Mesendoderm (in vitro differentiated cells): Measurements from ENCODE around the gene SASH1.

ENCODE experiments used
- DNase-seq: peaks from one replicate; pipeline ENCODE4 v3.0.0; 2013
- H2AK5ac ChIP-seq: 2 replicates; pipeline ENCODE4 v1.6.1; 2013; ENCODE audit warnings: low read length, inconsistent platforms
- H2BK120ac ChIP-seq: 2 replicates; pipeline ENCODE4 v1.6.1; 2013; ENCODE audit warnings: low read depth, mild to moderate bottlenecking, low read length, moderate library complexity, mixed read lengths
- H2BK15ac ChIP-seq: replicated peaks from 2 replicates; pipeline ENCODE4 v1.6.1; 2013; ENCODE audit warnings: low read depth, mild to moderate bottlenecking, moderate library complexity
- H2BK5ac ChIP-seq: 2 replicates; pipeline ENCODE4 v1.6.1; 2013; ENCODE audit warnings: low read length, inconsistent platforms
- H3K18ac ChIP-seq: 2 replicates; pipeline ENCODE4 v1.6.1; 2013; ENCODE audit warnings: mild to moderate bottlenecking, low read length, mixed read lengths
- H3K23ac ChIP-seq: one replicate; pipeline ENCODE4 v1.6.1; 2013; ENCODE audit warnings: low read length
- H3K27ac ChIP-seq: 2 replicates; pipeline ENCODE4 v1.5.1; 2013; ENCODE audit warnings: low read depth, mild to moderate bottlenecking, inconsistent platforms, low read length, moderate library complexity
- H3K27me3 ChIP-seq: 2 replicates; pipeline ENCODE4 v1.6.1; 2013; ENCODE audit warnings: low read length, control low read depth, mild to moderate bottlenecking, inconsistent platforms; ENCODE audit not compliant: insufficient read depth, poor library complexity
- H3K36me3 ChIP-seq: 2 replicates; pipeline ENCODE4 v1.6.1; 2013; ENCODE audit warnings: low read length, inconsistent platforms; ENCODE audit not compliant: control insufficient read depth, insufficient read depth
- H3K4ac ChIP-seq: one replicate; pipeline ENCODE4 v1.6.1; 2013; ENCODE audit warnings: low read depth, mild to moderate bottlenecking, low read length, moderate library complexity
- H3K4me1 ChIP-seq: 2 replicates; pipeline ENCODE4 v1.6.1; 2013; ENCODE audit warnings: low read depth, low read length, inconsistent platforms; ENCODE audit not compliant: control insufficient read depth
- H3K4me2 ChIP-seq: 2 replicates; pipeline ENCODE4 v1.6.1; 2013; ENCODE audit warnings: low read length
- H3K4me3 ChIP-seq: 2 replicates; pipeline ENCODE4 v1.5.1; 2013; ENCODE audit warnings: mild to moderate bottlenecking, low read length
- H3K56ac ChIP-seq: one replicate; pipeline ENCODE4 v1.6.1; 2013; ENCODE audit warnings: low read length
- H3K79me1 ChIP-seq: 2 replicates; pipeline ENCODE4 v1.6.1; 2013; ENCODE audit warnings: low read length, inconsistent platforms
- H3K79me2 ChIP-seq: 2 replicates; pipeline ENCODE4 v1.6.1; 2013; ENCODE audit warnings: mild to moderate bottlenecking, low read length; ENCODE audit not compliant: control insufficient read depth, insufficient read depth
- H3K9ac ChIP-seq: 2 replicates; pipeline ENCODE4 v1.6.1; 2013; ENCODE audit warnings: low read length, inconsistent platforms
- H4K5ac ChIP-seq: one replicate; pipeline ENCODE4 v1.6.1; 2013; ENCODE audit warnings: low read length
- H4K8ac ChIP-seq: one replicate; pipeline ENCODE4 v1.6.1; 2013; ENCODE audit warnings: low read depth, mild to moderate bottlenecking, control low read depth, low read length, moderate library complexity
- WGBS: extraction: QIAGEN DNeasy Blood & Tissue Kit; methylation state at CpG from one replicate; pipeline ENCODE4 v1.1.7; 2013; ENCODE audit warnings: low lambda C conversion rate, missing lambda C conversion rate; ENCODE audit not compliant: insufficient coverage; ENCODE audit errors: extremely low coverage; 5-methylcytosine and 5-hydroxymethylcytosine counted together

Gene SASH1

GRCh38 chr6:148416330-148416965 lies 73.8 kb downstream of the SASH1 start:
- Histone ChIP-seq H3K4ac (no peak overlapping the region), H2BK15ac (no peak overlapping the region), H3K79me2 (no peaks in the 10 kb centered on the region), H3K56ac (no peak overlapping the region), H3K79me1 (peaks cover 3% of the 10 kb centered on the region), H3K9ac (no peak overlapping the region), H3K4me3 (no peak overlapping the region), H3K18ac (no peak overlapping the region), H3K4me2 (no peak overlapping the region), H3K4me1 (peaks cover 4% of the 10 kb centered on the region), H3K36me3 (no peaks in the 10 kb centered on the region), H3K27me3 (no peaks in the 10 kb centered on the region), H3K23ac (no peak overlapping the region), H2BK5ac (no peak overlapping the region), H4K8ac (no peak overlapping the region), H2BK120ac (no peak overlapping the region), H3K27ac (no peak overlapping the region), H4K5ac (no peak overlapping the region), H2AK5ac (no peak overlapping the region)
- no peak for DNase-seq
- WGBS: no CpG with 5 or more reads among the region's 7 CpGs

GRCh38 chr6:148417045-148417444 lies 74.4 kb downstream of the SASH1 start:
- no peaks in the 10 kb centered on the region for H3K79me2 ChIP-seq
- no peak overlapping the region for H3K56ac ChIP-seq
- H4K8ac ChIP-seq: no peak overlapping the region
- no peak overlapping the region for H3K9ac ChIP-seq
- H3K4me1 ChIP-seq: peaks cover 4% of the 10 kb centered on the region
- no CpG with 5 or more reads among the region's 8 CpGs for WGBS
- H2AK5ac ChIP-seq: no peak overlapping the region
- no peak overlapping the region for H3K4me3 ChIP-seq
- H3K27ac ChIP-seq: no peak overlapping the region
- no peak overlapping the region for H3K18ac ChIP-seq
- H2BK15ac ChIP-seq: no peak overlapping the region
- peaks cover 3% of the 10 kb centered on the region for H3K79me1 ChIP-seq
- H3K4ac ChIP-seq: no peak overlapping the region
- DNase-seq: no peak
- H3K27me3 ChIP-seq: no peaks in the 10 kb centered on the region
- H3K36me3 ChIP-seq: no peaks in the 10 kb centered on the region
- no peak overlapping the region for H4K5ac ChIP-seq
- no peak overlapping the region for H2BK5ac ChIP-seq
- H3K4me2 ChIP-seq: no peak overlapping the region
- no peak overlapping the region for H2BK120ac ChIP-seq
- no peak overlapping the region for H3K23ac ChIP-seq

GRCh38 chr6:148419430-148419829 lies 76.8 kb downstream of the SASH1 start:
- no CpG with 5 or more reads among the region's 5 CpGs for WGBS

GRCh38 chr6:148422085-148422484 lies 79.4 kb downstream of the SASH1 start:
- Histone ChIP-seq H3K4me3 (no peak overlapping the region), H3K4me2 (no peak overlapping the region), H3K36me3 (no peaks in the 10 kb centered on the region), H4K5ac (no peak overlapping the region), H2BK15ac (no peak overlapping the region), H3K56ac (no peak overlapping the region), H2AK5ac (no peak overlapping the region), H3K4me1 (no peaks in the 10 kb centered on the region), H3K4ac (no peak overlapping the region), H3K27ac (no peak overlapping the region), H2BK5ac (no peak overlapping the region), H2BK120ac (no peak overlapping the region), H3K79me1 (peaks cover 1% of the 10 kb centered on the region), H3K27me3 (no peaks in the 10 kb centered on the region), H3K18ac (no peak overlapping the region), H3K23ac (no peak overlapping the region), H4K8ac (no peak overlapping the region), H3K9ac (no peak overlapping the region), H3K79me2 (no peaks in the 10 kb centered on the region)
- DNase-seq: no peak
- WGBS: no CpG with 5 or more reads among the region's 4 CpGs

More at GRCh38 chr6:148419430-148419829, 76.8 kb downstream of the SASH1 start:
- Histone ChIP-seq H2BK5ac (no peak overlapping the region), H3K4me2 (no peak overlapping the region), H3K36me3 (no peaks in the 10 kb centered on the region), H3K9ac (no peak overlapping the region), H3K27me3 (no peaks in the 10 kb centered on the region), H2AK5ac (no peak overlapping the region), H4K5ac (no peak overlapping the region), H4K8ac (no peak overlapping the region), H2BK120ac (no peak overlapping the region), H3K23ac (no peak overlapping the region), H3K4me1 (no peaks in the 10 kb centered on the region), H3K18ac (no peak overlapping the region), H3K27ac (no peak overlapping the region), H3K79me1 (peaks cover 1% of the 10 kb centered on the region), H3K79me2 (no peaks in the 10 kb centered on the region), H3K4ac (no peak overlapping the region), H3K56ac (no peak overlapping the region), H2BK15ac (no peak overlapping the region), H3K4me3 (no peak overlapping the region)
- no peak for DNase-seq

- H3K4me2 ChIP-seq: no peak overlapping the region
- H3K56ac ChIP-seq: no peak overlapping the region
- H3K79me2 ChIP-seq: no peaks in the 10 kb centered on the region
- H3K18ac ChIP-seq: no peak overlapping the region
- DNase-seq: no peak
- H2BK120ac ChIP-seq: no peak overlapping the region
- no peak overlapping the region for H2AK5ac ChIP-seq
- H3K79me1 ChIP-seq: peaks cover 1% of the 10 kb centered on the region
- no peaks in the 10 kb centered on the region for H3K27me3 ChIP-seq
- H4K5ac ChIP-seq: no peak overlapping the region
- H3K27ac ChIP-seq: no peak overlapping the region
- H3K23ac ChIP-seq: no peak overlapping the region
- H2BK15ac ChIP-seq: no peak overlapping the region
- no peak overlapping the region for H4K8ac ChIP-seq
- WGBS: no CpG with 5 or more reads among the region's 4 CpGs
- no peak overlapping the region for H3K4me3 ChIP-seq
- no peaks in the 10 kb centered on the region for H3K4me1 ChIP-seq
- no peak overlapping the region for H3K9ac ChIP-seq
- no peak overlapping the region for H3K4ac ChIP-seq
- H3K36me3 ChIP-seq: no peaks in the 10 kb centered on the region
- no peak overlapping the region for H2BK5ac ChIP-seq
Measured at GRCh38 chr6:148423133-148423532, 80.5 kb downstream of the SASH1 start.
